Nephron (organoid): Measurements from ENCODE around the gene CHIC1.
"Not testable (repeated sequence)": the region's sequence is repeated elsewhere in the genome, so short reads cannot be mapped to it uniquely, and the experiment has no call there.

Source experiments
- H3K27ac Mint-ChIP-seq, 3 experiments: 2 replicates each; pipeline ENCODE4 v1.8.0; 2020; ENCODE audit warnings: mixed read lengths in 3 of 3, mild to moderate bottlenecking in 2 of 3, moderate library complexity in 1 of 3
- H3K27me3 Mint-ChIP-seq: 2 replicates; pipeline ENCODE4 v1.8.0; 2021; ENCODE audit warnings: low read depth, mild to moderate bottlenecking, moderate library complexity, mixed read lengths
- H3K36me3 Mint-ChIP-seq: 2 replicates; pipeline ENCODE4 v1.8.0; 2020; ENCODE audit warnings: low read depth, mixed read lengths
- H3K4me1 Mint-ChIP-seq: 2 replicates; pipeline ENCODE4 v1.8.0; 2020; ENCODE audit warnings: mixed read lengths
- H3K4me3 Mint-ChIP-seq, 3 experiments: 2 replicates each; pipeline ENCODE4 v1.8.0; 2020; ENCODE audit warnings: mild to moderate bottlenecking in 3 of 3, mixed read lengths in 3 of 3, moderate library complexity in 2 of 3
- H3K9me3 Mint-ChIP-seq: 2 replicates; pipeline ENCODE4 v1.8.0; 2020; ENCODE audit warnings: mixed read lengths
- TF ChIP-seq, protein P1 (sequence below), 3 experiments: fragments of 200-600 bp; sonication (generic); IDR thresholded peaks; one replicate each; pipeline ENCODE4 v1.5.0; 2021; ENCODE audit warnings: antibody characterized with exemption in 3 of 3; ENCODE audit not compliant: unreplicated experiment in 3 of 3

The CHIC1 gene

DNA sequence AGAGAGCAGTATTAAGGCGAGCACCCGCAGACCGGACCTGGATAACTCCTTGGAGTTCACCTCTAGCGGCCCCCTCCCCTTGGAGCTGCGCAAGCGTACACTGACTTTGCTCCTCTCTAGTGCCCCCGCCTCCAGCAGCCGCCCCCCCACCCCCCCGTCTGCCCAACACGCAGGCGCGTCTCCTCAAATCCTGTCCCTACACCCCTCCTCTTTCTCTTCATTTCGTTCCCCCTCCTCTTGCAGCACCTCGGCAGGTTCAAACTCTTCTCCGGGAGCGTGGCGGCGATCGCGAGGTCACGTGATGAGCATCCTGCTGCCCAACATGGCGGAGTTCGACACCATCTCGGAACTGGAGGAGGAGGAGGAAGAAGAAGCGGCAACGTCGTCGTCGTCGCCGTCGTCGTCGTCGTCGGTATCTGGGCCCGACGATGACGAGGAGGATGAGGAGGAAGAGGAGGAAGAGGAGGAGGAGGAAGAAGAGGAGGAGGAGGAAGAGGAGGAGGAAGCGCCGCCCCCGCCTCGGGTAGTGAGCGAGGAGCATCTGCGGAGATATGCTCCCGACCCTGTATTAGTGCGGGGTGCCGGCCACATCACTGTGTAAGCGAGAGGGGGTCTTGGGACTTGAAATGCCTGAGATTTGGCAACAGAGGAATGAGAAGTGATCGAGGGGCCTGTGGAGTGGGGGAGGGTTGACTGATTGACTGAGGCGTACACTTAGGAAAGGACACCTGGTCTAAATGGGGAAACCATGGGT lies at the start of gene CHIC1:
TSS of gene CHIC1 (plus strand) at position 214 of the 754 bp plus-strand sequence. CDS start at position 302, 88 bp downstream.
- H3K9me3 Mint-ChIP-seq, result no peaks in the 10 kb centered on the region
- peaks cover 4% of the 10 kb centered on the region for H3K4me1 Mint-ChIP-seq
- H3K36me3 Mint-ChIP-seq, result no peaks in the 10 kb centered on the region
- H3K4me3 Mint-ChIP-seq, result peak within 1 kb of the TSS; percentile 92 to 97 (median 95)
- H3K27ac Mint-ChIP-seq, result peak within 1 kb of the TSS; percentile 89 to 98 (median 96)
- H3K27me3 Mint-ChIP-seq, result no peaks in the 10 kb centered on the region
- TF ChIP-seq, protein P1, sequence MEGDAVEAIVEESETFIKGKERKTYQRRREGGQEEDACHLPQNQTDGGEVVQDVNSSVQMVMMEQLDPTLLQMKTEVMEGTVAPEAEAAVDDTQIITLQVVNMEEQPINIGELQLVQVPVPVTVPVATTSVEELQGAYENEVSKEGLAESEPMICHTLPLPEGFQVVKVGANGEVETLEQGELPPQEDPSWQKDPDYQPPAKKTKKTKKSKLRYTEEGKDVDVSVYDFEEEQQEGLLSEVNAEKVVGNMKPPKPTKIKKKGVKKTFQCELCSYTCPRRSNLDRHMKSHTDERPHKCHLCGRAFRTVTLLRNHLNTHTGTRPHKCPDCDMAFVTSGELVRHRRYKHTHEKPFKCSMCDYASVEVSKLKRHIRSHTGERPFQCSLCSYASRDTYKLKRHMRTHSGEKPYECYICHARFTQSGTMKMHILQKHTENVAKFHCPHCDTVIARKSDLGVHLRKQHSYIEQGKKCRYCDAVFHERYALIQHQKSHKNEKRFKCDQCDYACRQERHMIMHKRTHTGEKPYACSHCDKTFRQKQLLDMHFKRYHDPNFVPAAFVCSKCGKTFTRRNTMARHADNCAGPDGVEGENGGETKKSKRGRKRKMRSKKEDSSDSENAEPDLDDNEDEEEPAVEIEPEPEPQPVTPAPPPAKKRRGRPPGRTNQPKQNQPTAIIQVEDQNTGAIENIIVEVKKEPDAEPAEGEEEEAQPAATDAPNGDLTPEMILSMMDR (IDR thresholded peaks at IDR 0.05; ENCODE audit: unreplicated experiment in 3 of 3), result no peak

DNA sequence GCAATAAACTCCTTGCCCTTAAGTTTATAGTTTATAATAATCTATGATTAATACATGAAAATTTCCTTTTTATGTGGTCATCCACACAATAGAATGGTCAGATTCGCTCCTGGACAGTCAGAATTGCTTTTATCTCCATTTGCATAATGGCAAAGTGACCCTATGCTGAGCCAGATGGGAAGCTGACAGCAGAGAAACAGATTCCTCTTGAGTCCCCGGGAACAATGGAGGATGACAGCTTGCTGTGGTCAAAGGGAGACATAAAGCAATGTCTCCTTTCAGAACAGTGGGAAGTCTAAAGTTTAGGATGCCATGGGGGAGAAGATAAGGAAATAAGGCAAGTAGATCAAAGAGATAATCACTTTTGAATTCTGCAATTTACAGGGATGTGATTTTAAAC lies 40.2 kb upstream of the CHIC1 start:
- not testable (repeated sequence) for H3K4me3 Mint-ChIP-seq, H3K36me3 Mint-ChIP-seq, H3K9me3 Mint-ChIP-seq, H3K4me1 Mint-ChIP-seq, H3K27me3 Mint-ChIP-seq, H3K27ac Mint-ChIP-seq

GRCh38 chrX:73524906-73525305 lies 38.1 kb upstream of the CHIC1 start:
- H3K27ac Mint-ChIP-seq, result no peak overlapping the region
- H3K9me3 Mint-ChIP-seq, result peaks cover 12% of the 10 kb centered on the region
- no peaks in the 10 kb centered on the region for H3K27me3 Mint-ChIP-seq
- H3K36me3 Mint-ChIP-seq, result no peaks in the 10 kb centered on the region
- H3K4me1 Mint-ChIP-seq, result no peaks in the 10 kb centered on the region
- TF ChIP-seq, protein P1 (IDR thresholded peaks at IDR 0.05; ENCODE audit: unreplicated experiment in 3 of 3), result no peak
- no peak overlapping the region for H3K4me3 Mint-ChIP-seq

DNA sequence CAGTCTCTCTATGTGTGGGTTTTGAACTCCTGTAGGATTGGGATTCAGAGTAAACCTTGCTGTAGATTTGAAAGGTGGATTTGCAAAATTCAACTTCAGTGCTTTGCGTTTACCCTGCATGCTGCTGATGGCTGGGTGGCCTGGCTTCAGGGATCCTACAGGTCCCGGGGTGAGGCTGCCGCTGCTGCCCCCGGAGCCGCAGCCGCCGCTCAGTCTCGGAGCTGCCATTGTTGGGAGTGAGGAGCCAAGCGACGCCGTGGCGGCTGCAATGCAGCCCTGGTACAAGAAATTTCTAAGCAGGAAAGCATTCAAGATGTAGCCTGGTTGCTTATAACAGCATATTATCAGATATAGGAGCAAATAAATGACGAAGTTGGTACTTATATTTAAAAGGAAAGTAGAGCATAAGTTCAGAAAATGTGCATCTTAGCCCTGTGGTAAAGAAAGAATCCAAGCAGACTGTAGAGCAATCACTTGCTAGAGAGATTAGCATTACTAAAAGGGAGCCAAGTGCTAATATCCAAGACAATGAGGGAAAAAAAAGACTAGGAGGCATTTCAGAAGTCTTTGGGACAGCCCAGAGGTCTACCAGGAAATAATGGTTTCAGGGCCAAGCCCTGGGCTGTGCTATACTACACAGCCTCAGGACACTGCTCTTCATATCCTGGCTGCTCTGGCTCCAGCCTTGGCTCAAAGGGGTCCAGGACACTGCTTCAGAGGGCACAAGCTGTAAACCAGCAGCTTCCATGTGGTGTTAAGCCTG lies 36.9 kb upstream of the CHIC1 start:
- Mint-ChIP-seq H3K27ac (no peak overlapping the region), H3K9me3 (peaks cover 19% of the 10 kb centered on the region), H3K36me3 (no peaks in the 10 kb centered on the region), H3K4me1 (no peaks in the 10 kb centered on the region), H3K4me3 (no peak overlapping the region), H3K27me3 (no peaks in the 10 kb centered on the region)
- TF ChIP-seq, protein P1 (IDR thresholded peaks at IDR 0.05; ENCODE audit: unreplicated experiment in 3 of 3), result no peak

DNA sequence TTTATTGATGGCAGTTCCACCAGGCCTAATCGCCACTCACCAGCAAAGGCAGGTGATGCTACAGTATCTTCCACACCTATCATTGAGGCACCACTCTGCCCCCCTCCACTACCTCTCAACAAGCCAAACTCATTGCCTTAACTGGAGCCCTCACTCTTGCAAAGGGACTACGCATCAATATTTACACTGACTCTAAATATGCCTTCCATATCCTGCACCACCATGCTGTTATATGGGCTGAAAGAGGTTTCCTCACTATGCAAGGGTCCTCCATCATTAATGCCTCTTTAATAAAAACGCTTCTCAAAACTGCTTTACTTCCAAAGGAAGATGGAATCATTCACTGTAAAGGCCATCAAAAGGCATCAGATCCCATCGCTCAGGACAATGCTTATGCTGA lies 31.3 kb upstream of the CHIC1 start:
- not testable (repeated sequence) for H3K36me3 Mint-ChIP-seq, H3K4me3 Mint-ChIP-seq, H3K4me1 Mint-ChIP-seq, H3K27ac Mint-ChIP-seq, H3K27me3 Mint-ChIP-seq
- peaks cover 24% of the 10 kb centered on the region for H3K9me3 Mint-ChIP-seq

- Mint-ChIP-seq H3K4me3 (no peak overlapping the region), H3K27ac (no peak overlapping the region), H3K4me1 (no peaks in the 10 kb centered on the region), H3K9me3 (no peaks in the 10 kb centered on the region), H3K27me3 (no peaks in the 10 kb centered on the region), H3K36me3 (no peaks in the 10 kb centered on the region)
- TF ChIP-seq, protein P1 (IDR thresholded peaks at IDR 0.05; ENCODE audit: unreplicated experiment in 3 of 3), result no peak
These were observed 6.8 kb upstream of the CHIC1 start for GRCh38 chrX:73556159-73556558.
